Endodermal cell (in vitro differentiated cells): ENCODE data around the gene ATP6V1A. TPM values are rescaled to one million over a fixed set of nuclear protein-coding genes. Genes with fewer than 3 reads are reported as not detected.

Source experiments
- DNase-seq: peaks from one replicate; pipeline ENCODE4 v3.0.0-alpha.2; 2017
- H3K27ac ChIP-seq: 2 replicates; pipeline ENCODE4 v1.5.1; 2013; ENCODE audit warnings: mild to moderate bottlenecking, low read depth, low read length, moderate library complexity
- H3K27me3 ChIP-seq: 2 replicates; pipeline ENCODE4 v1.6.1; 2013; ENCODE audit warnings: mild to moderate bottlenecking, low read length, moderate library complexity; ENCODE audit not compliant: insufficient read depth, control insufficient read depth, poor library complexity, severe bottlenecking
- H3K36me3 ChIP-seq: 2 replicates; pipeline ENCODE4 v1.7.0; 2013; ENCODE audit warnings: mild to moderate bottlenecking, low read length, moderate library complexity; ENCODE audit not compliant: control insufficient read depth, insufficient read depth
- H3K4me1 ChIP-seq: one replicate; pipeline ENCODE4 v1.7.0; 2013; ENCODE audit warnings: low read length; ENCODE audit not compliant: control insufficient read depth, insufficient read depth
- H3K4me3 ChIP-seq: 2 replicates; pipeline ENCODE4 v1.5.1; 2013; ENCODE audit warnings: mild to moderate bottlenecking, low read length, moderate library complexity
- H3K9ac ChIP-seq: 2 replicates; pipeline ENCODE4 v1.6.1; 2013; ENCODE audit warnings: mild to moderate bottlenecking, low read length, moderate library complexity; ENCODE audit not compliant: poor library complexity, severe bottlenecking; ENCODE audit errors: extremely low read depth
- H3K9me3 ChIP-seq: 2 replicates; pipeline ENCODE4 v1.6.1; 2013; ENCODE audit warnings: mild to moderate bottlenecking, low read length, moderate library complexity; ENCODE audit not compliant: control insufficient read depth
- H3K27ac Mint-ChIP-seq: 2 replicates; pipeline ENCODE4 v1.8.0; 2020; ENCODE audit warnings: mixed read lengths
- H3K27me3 Mint-ChIP-seq: 2 replicates; pipeline ENCODE4 v1.8.0; 2021; ENCODE audit warnings: mild to moderate bottlenecking, mixed read lengths; ENCODE audit not compliant: insufficient read depth
- H3K36me3 Mint-ChIP-seq: 2 replicates; pipeline ENCODE4 v1.8.0; 2020; ENCODE audit warnings: low read depth, mixed read lengths
- H3K4me1 Mint-ChIP-seq: 2 replicates; pipeline ENCODE4 v1.8.0; 2020; ENCODE audit warnings: mixed read lengths
- H3K4me3 Mint-ChIP-seq: 2 replicates; pipeline ENCODE4 v1.8.0; 2020; ENCODE audit warnings: mild to moderate bottlenecking, moderate library complexity, mixed read lengths
- H3K9me3 Mint-ChIP-seq: 2 replicates; pipeline ENCODE4 v1.8.0; 2020; ENCODE audit warnings: mild to moderate bottlenecking, mixed read lengths
- CTCF ChIP-seq: fragments of 200-600 bp; sonication (generic); conservative IDR thresholded peaks from 2 replicates; pipeline ENCODE4 v1.5.0; 2021; ENCODE audit warnings: antibody characterized with exemption, mild to moderate bottlenecking
- WGBS, 2 experiments: methylation state at CpG; one replicate each; pipeline versions ENCODE4 v1.1.5 to v1.1.7; 2013; ENCODE audit warnings: missing lambda C conversion rate in 2 of 2, mixed read lengths in 1 of 2; ENCODE audit not compliant: insufficient coverage in 1 of 2, insufficient read length in 1 of 2; 5-methylcytosine and 5-hydroxymethylcytosine counted together
- total RNA-seq, 2 donors: library from RNA; stranded (reverse); fragmentation: NEBNext Ultra II Directional in 1 of 2; extraction: Animal tissue kit (Norgen Biotek cat#: 25700) in 1 of 2; gene quantifications; 2 replicates in 1 of 2; 3 replicates in 1 of 2; pipeline ENCODE4 v1.2.1, GENCODE V29; 2021

Gene ATP6V1A
- total RNA-seq, 2 donors from 2014 or later: 58.4 to 63.4 TPM

DNA sequence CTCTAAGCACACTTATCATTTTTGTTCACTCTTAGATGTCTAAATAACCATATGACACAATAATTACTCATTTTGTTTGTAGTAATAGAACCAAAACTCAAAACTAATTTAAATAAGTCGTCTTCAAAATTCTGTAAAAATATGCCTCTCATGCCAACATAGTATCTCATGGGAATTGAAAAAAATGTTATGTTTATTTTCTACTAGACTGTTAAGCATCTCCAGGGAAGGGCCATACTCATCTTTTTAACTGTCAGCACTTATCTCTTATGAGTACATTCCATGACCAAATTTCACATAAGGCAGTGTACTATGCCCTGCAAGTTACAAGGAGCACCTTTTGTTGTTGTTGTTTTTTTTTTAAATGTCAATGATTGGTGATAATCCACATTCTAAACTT is 32.1 kb upstream of the ATP6V1A start:
- 100% methylated on average over 1 of the region's 1 CpG; no CpG with 5 or more reads in 1 of the 2 experiments for WGBS, 2 experiments
- Histone ChIP-seq H3K27me3 (no peaks in the 10 kb centered on the region), H3K36me3 (peaks cover 17% of the 10 kb centered on the region), H3K9ac (no peak overlapping the region), H3K27ac (no peak overlapping the region), H3K9me3 (no peaks in the 10 kb centered on the region), H3K4me1 (no peaks in the 10 kb centered on the region), H3K4me3 (no peak overlapping the region)
- peaks cover 26% of the 10 kb centered on the region for H3K36me3 Mint-ChIP-seq
- no peak for DNase-seq
- TF ChIP-seq CTCF: no peak
- H3K9me3 Mint-ChIP-seq: no peaks in the 10 kb centered on the region
- H3K4me3 Mint-ChIP-seq: no peak overlapping the region
- H3K4me1 Mint-ChIP-seq: no peaks in the 10 kb centered on the region
- no peak overlapping the region for H3K27ac Mint-ChIP-seq
- no peaks in the 10 kb centered on the region for H3K27me3 Mint-ChIP-seq

DNA sequence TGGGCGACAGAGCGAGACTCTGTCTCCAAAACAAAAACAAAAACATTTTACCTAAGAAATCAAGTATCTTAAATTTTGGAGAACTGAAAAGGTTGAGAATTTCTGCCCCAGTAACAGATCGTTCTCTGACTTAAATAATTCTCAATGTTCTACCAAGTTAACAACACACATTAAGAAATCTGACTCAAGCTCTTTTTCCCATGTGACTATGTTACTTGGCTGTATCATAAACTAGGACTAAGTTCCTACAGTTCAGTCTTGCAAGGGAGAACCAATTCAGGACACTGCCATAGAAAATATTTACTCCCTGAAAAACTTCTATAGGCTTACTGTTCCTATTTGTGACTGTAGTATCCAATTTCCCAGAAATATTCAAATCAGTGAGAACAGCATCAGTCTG is 29.5 kb upstream of the ATP6V1A start:
- Mint-ChIP-seq H3K4me1 (no peaks in the 10 kb centered on the region), H3K4me3 (no peak overlapping the region), H3K27me3 (no peaks in the 10 kb centered on the region), H3K36me3 (peaks cover 43% of the 10 kb centered on the region), H3K9me3 (no peaks in the 10 kb centered on the region), H3K27ac (no peak overlapping the region)
- WGBS, 2 experiments: 91 to 100% methylated on average over 1 to 3 of the region's 3 CpGs
- H3K9me3 ChIP-seq: no peaks in the 10 kb centered on the region
- H3K9ac ChIP-seq: no peak overlapping the region
- H3K36me3 ChIP-seq: peaks cover 42% of the 10 kb centered on the region
- no peak for DNase-seq
- no peak overlapping the region for H3K4me3 ChIP-seq
- no peak for TF ChIP-seq CTCF
- no peaks in the 10 kb centered on the region for H3K4me1 ChIP-seq
- H3K27me3 ChIP-seq: no peaks in the 10 kb centered on the region
- no peak overlapping the region for H3K27ac ChIP-seq

DNA sequence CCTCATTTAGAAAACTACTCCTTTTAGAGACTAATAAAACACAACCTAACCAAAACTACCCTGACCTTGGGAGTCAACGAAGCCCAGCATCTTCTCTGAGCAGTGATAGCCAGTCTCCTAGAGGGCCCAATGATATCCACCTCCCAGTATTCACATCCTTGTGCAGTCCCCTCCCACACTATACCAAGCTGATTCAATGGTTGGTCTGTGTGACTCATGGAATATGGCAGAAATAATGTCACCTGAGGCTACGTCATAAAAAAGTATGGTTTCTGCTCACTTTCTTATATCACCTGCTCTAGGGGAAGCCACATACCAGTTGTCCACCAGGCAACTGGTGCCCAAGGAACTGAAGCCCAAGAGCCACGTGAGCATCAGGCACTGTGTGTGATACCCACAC is 29.0 kb upstream of the ATP6V1A start:
- H3K36me3 ChIP-seq: peaks cover 47% of the 10 kb centered on the region

More for the DNA sequence above, 29.0 kb upstream of the ATP6V1A start:
- Mint-ChIP-seq H3K36me3 (peaks cover 45% of the 10 kb centered on the region), H3K27ac (no peak overlapping the region), H3K4me3 (no peak overlapping the region), H3K27me3 (no peaks in the 10 kb centered on the region), H3K9me3 (no peaks in the 10 kb centered on the region), H3K4me1 (no peaks in the 10 kb centered on the region)
- H3K9ac ChIP-seq: no peak overlapping the region
- H3K4me3 ChIP-seq: no peak overlapping the region
- TF ChIP-seq CTCF: no peak
- H3K27ac ChIP-seq: no peak overlapping the region
- DNase-seq: no peak
- no peaks in the 10 kb centered on the region for H3K9me3 ChIP-seq
- 91 to 100% methylated on average over 2 to 3 of the region's 3 CpGs for WGBS, 2 experiments
- H3K4me1 ChIP-seq: no peaks in the 10 kb centered on the region
- H3K27me3 ChIP-seq: no peaks in the 10 kb centered on the region
